GM18502 (cell line): ENCODE data around the gene GAS6.
"Not testable (repeated sequence)": the region's sequence is repeated elsewhere in the genome, so short reads cannot be mapped to it uniquely, and the experiment has no call there.

Experiments used
- ATAC-seq: cut with Tn5 transposase; IDR thresholded peaks from one replicate; pipeline ENCODE4 v1.9.1; 2021; ENCODE audit warnings: mild to moderate bottlenecking; ENCODE audit not compliant: unreplicated experiment, poor library complexity

Gene GAS6

DNA sequence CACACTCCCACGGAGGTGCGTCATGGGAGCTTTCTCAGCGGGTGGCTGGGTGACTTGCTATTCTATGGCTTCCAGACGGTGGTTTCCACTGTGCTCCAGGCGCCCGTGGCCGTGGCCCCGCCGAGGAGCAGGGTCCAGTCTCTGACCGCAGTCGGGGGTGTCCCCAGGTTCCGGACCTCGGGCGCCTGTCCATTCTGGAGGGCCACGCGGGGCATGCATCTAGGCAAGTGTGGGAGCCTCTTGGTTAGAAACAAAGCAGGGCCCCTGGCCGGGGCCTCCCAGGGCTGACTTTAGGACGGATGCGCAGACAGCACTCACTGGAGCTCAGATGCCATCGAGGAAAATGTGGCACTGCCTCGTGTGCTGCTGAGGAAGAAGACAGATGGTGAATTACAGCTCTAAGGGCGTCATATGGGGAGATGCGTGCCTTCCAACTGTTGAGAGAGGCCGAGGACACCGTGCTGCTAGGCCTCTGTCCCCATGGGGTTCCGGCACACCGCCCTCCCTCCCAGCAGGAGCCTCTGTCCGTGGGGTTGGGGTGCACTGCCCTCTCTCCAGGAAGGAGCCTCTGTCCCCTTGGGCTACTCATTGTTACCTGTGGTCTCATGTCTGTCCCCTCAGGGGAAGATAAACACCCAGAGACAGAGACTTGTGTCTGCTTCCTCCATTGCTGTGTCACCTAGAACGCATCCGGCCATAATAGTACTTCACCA lies 66.8 kb downstream of the GAS6 start:
- no peak for ATAC-seq

GRCh38 chr13:113796211-113796963 lies 67.5 kb downstream of the GAS6 start:
- no peak for ATAC-seq

DNA sequence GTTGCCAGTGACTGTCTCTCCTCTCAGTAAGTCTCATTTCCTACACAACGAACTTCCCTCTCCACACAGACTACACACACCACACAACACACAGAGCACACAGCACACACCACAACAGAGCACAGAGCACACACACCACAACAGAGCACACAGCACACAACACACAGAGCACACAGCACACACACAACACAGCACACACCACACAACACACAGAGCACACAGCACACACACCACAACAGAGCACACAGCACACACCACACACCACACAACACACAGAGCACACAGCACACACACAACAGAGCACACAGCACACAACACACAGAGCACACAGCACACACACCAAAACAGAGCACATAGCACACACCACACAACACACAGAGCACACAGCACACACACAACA lies 68.5 kb downstream of the GAS6 start:
- not testable (repeated sequence) for ATAC-seq

DNA sequence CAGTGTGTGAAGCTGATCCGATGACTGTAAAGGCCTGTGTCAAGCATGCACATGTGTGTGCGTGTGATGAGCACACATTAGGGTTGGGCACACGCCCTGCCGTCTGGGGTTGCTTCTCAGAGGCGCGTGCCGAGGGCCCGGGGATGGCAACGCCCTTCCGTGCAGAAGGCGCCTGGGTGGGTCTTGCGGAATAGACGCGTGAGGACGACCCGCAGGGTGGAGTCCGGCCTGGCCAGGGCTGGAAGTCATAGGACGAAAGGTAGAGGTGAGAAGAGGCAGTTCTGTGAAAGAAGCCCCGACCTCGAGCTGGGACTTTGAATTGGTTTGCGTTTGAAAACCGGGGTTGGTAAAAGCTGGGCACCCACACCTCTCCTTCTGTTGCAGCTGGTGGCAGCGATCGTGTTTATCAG lies 69.1 kb downstream of the GAS6 start:
- ATAC-seq: no peak

DNA sequence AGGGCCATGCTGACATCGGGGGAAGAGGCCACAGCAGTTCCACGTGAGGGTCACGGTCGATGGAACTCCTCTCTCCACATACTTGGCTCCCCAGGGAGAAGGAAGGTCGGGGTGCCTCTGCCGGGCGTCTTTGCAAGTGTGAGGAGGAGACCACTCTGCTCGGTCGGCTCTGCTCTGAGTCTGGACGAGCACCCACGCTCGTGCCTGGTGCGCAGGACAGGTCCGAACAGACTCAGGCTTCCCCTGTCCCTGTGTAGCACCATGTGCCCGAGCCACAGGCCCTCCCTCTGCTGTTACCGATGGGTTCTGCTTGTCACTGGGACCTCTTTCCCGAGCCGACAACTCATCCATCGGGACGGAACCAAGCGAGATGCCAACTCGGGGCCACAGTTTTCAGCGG lies 69.8 kb downstream of the GAS6 start:
- ATAC-seq: no peak

- ATAC-seq: no peak
These were observed 70.2 kb downstream of the GAS6 start for GRCh38 chr13:113793718-113794085.

GRCh38 chr13:113792886-113793717 lies 70.8 kb downstream of the GAS6 start:
- no peak for ATAC-seq

DNA sequence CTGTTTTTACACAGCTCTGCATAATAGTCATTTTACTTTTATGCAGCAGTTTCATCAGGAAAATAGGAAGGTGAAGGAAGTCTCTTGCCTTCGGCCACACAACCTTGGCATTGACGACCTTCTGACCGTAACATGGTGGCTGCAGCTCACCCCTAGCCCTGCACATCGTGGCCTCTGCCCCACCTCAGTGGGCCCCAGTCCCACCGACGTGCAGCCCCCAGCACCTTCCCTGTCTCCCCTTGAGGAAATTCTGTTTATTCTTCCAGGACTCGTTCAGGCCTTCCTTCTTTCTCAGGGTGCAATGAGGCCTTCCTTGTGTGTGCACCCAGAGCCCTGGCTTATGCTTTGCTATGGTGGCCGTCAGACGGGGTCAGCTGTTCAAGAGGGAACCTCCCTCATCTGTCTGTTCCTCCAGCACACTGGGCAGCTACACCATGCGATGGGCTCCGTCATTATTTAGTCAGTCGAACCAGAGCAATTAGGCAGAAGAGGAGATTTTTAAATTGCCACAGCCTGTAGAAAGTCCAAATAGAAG lies 71.6 kb downstream of the GAS6 start:
- no peak for ATAC-seq

- ATAC-seq: no peak
These were observed 72.1 kb downstream of the GAS6 start for GRCh38 chr13:113791761-113792160.

DNA sequence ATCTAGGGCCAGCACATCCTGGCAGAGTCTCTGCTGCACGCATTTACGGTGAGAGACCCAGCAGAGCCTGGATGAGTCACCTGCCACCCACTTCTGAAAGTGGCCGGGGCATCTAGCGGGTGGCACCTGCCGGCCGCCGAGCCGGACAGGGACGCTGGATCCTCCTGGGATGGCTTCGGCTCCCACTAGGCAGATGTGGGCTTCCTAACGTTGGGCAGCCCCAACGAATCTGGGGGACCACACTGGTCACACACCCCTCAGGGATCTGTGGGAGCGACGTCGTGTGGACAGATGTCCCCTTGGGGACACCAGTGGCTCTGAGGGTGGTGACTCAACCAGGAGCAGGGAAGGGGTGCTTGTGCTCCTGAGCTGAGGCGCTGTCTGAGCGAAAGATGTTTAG lies 72.7 kb downstream of the GAS6 start:
- no peak for ATAC-seq

DNA sequence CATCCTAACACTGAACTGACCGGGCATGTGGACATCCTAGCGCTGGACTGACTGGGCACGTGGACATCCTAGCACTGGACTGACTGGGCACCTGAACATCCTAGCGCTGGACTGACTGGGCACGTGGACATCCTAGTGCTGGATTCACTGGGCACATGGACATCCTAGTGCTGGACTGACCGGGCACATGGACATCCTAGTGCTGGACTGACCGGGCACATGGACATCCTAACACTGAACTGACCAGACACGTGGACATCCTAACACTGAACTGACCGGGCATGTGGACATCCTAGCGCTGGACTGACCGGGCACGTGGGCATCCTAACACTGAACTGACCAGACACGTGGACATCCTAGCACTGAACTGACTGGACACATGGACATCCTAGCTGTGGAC lies 73.9 kb downstream of the GAS6 start:
- not testable (repeated sequence) for ATAC-seq

GRCh38 chr13:113789167-113789566 lies 74.7 kb downstream of the GAS6 start:
- ATAC-seq: no peak

DNA sequence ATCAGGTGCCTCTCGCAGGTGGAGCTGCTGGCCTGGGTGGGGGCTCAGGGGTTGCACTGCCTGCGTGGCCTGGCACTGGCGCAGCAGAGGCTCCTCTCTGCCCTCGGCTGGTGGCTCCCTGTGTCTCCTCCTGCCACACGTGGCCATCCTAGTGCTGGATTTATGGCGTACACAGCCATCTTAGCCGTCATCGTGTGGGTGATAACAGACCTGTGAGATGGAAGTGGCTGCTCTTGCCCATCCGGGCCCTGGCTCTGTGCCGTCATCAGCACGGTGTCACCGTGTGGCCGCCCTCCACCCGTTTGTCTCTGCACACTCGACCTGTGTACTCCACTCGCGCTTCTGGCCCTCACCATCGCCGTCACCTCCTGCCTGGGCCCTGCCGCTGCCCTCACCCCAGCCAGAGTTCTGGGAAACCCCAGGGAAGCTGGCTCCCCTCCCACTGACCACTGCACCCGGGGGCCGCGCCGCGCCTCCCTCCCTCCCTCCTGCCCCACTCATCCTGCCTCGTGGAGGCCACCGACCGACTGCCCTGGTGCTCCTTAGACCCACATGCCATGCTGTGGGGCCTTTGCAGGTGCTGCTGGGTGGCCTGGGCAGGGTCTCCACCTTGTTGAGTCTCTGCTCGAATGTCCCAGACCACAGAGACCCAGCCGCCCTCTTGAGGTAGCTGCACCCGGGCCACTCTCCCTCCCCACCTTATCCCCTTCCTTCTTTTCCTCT lies 75.3 kb downstream of the GAS6 start:
- ATAC-seq: no peak

DNA sequence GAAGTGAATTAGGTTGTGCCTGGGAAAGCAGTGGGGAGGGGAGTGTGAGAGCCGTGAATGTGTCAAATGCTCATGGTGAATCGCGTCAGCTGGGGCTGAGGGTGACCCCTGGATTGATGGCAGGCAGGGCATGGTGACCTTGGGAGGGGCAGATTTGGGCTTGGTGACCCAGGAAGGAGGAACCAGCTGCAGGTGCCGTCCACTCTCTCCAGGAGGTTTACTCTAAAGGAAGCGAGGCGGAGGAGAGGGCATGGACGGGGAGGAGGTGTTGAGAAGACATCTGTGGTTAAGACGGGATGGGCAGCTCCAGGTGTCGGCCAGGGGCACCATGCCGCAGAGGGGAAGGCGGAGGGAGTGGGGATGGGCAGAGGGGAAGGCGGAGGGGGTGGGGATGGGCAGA lies 76.2 kb downstream of the GAS6 start:
- no peak for ATAC-seq

DNA sequence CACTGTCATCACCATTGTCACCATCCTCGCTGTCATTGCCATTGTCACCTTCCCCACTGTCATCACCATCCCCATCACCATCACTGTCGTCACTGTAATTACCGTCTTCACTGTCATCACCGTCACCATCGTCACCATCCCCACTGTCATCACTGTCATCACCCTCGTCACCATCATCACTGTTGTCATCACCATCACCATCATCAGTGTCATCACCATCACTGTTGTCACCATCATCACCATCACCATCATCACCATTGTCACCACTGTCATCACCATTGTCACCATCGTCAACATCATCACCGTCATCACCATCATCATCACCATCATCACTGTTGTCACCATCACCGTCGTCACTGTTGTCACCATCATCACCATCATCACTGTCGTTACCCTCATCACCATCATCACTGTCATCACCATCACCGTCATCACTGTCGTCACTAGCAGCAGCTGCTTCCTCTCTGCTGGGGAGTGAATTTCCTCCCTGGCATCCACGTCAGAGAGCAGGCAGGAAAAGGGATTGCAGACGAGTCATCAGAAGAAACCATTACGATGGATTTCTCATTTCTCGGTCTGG lies 77.5 kb downstream of the GAS6 start:
- no peak for ATAC-seq

GRCh38 chr13:113785051-113786010 lies 78.5 kb downstream of the GAS6 start:
- no peak for ATAC-seq

DNA sequence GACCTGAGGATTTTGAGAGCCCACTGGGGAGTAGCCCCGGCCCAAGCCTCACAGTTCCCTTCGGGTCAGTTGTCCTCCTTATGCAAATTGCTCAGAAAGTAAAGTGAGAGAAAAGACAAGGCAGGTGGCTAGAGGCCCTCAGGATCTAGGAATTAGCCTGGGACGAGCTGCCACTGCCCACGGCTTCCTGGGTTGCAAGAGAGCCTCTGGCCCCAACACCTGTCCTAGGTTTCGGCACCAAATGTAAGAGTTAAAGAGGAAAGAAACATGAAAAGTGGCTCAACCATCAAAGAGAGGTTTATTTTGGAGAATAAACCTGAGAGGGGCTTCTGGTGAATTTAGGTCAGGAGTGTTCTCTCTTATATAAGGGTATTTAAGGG lies 79.2 kb downstream of the GAS6 start:
- no peak for ATAC-seq

- ATAC-seq: no peak
These were observed 79.8 kb downstream of the GAS6 start for GRCh38 chr13:113783966-113784644.
